HG03060 (cell line): ENCODE results near the gene ESR1.
"Not testable (repeated sequence)": the region's sequence is repeated elsewhere in the genome, so short reads cannot be mapped to it uniquely, and the experiment has no call there.

Experiments
- ATAC-seq: cut with Tn5 transposase; IDR thresholded peaks from one replicate; pipeline ENCODE4 v1.9.1; 2021; ENCODE audit warnings: low read depth, moderate number of reproducible peaks; ENCODE audit not compliant: unreplicated experiment

Gene ESR1

DNA sequence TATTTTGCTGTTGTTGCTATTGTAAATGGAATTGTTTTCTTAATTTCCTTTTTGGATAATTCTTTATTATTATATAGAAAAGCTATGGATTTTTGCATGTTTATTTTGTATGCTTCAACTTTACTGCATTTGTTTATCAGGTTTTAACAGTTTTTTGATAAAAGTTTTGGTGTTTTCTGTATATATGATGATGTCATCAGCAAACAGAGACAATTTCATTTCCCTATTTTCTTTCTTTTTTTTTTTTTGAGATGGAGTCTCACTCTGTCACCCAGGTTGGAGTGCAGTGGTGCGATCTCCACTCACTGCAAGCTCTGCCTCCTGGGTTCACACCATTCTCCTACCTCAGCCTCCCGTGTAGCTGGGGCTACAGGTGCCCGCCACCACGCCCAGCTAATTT, 156.9 kb downstream of the ESR1 start:
- not testable (repeated sequence) for ATAC-seq

DNA sequence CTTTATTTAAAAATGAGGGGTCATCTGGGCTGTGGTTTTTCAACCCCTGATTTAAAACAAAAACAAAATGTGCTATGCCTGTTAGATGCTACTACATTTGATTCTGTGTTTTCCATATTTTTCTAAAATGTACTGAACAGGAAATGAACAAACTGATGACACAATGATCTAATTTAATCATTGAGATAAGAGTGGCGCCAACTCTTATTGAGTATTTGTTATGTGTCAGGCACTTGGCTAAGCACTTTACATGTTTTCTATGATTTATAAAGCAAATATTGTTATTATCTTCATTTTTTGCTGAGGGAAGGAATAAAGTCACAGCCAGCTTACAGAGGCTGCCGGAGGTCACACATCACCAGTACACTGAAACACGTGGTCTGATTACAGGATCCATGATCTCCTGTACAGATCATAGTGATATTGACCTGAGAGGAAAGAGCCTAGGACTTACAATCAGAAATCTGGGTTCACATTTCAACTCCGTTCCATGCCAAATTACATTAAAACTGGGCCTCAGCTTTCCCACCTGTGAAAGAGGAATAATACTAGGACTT, 166.7 kb downstream of the ESR1 start:
- ATAC-seq: no peak

- ATAC-seq: no peak
These were observed 168.3 kb downstream of the ESR1 start for GRCh38 chr6:151975795-151976194.

- ATAC-seq: not testable (repeated sequence)
These were observed 180.7 kb downstream of the ESR1 start for GRCh38 chr6:151988199-151988598.

DNA sequence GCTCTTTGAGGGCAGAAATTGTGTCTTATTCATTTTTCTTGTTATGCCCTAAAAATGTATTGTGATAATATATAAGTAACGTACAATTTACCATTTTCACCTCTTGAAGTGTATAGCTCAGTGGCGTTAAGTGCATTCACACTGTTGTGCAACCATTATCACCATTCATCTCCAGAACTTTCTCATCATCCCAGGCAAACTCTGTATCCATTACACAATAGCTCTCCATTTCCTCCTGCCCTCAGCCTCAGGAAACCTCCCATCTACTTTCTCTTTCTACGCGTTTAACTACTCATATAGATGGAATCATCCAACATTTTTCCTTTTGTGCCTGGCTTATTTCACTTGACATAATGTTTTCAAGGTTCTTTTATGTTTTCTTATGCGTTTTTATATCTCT, 184.6 kb downstream of the ESR1 start:
- no peak for ATAC-seq

- ATAC-seq: no peak
These were observed 185.9 kb downstream of the ESR1 start for GRCh38 chr6:151993364-151993763.

- no peak for ATAC-seq
These were observed 191.3 kb downstream of the ESR1 start for GRCh38 chr6:151998784-151999183.

- no peak for ATAC-seq
These were observed 191.7 kb downstream of the ESR1 start for GRCh38 chr6:151999194-151999593.

GRCh38 chr6:152001408-152001807, 193.9 kb downstream of the ESR1 start:
- ATAC-seq: no peak

DNA sequence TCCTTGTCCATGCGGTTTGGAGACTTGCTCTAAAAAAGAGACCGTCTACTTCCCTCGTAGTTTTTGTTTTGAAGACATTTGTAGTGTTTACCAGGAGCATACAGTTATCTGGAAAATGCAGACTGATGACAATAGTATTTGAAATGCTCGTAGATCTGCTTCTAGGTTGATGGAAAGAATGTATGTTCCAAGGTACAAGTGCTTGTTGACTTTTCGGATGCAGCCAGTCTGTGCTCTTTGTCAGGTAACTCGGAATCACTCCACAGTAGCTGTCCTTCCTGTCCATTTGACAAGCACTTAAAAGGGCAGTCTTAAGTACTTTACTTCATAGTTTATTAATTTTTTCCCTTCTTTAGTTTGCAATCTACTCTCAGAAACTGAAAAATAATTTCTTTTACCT, 194.8 kb downstream of the ESR1 start:
- ATAC-seq: no peak

GRCh38 chr6:152004036-152004566, 196.6 kb downstream of the ESR1 start:
- ATAC-seq: no peak

DNA sequence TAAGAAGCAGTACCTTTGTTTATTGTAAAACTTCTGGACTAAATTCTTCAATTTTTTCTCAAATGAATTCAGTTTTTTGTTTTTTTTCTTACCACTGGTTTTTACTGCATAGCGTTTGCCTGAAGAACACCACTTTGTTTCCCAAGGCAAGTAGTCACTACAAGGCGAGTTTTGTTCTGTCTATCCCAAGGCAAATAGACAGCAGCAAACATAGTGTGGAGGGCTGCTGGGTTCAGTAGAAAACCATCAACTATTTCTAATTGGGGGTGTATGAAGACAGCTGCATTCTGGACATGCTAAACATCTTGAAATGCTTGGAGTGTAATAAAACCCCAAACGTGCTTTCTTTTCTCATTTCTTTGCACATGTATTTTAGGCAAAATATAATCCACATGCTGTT, 197.4 kb downstream of the ESR1 start:
- no peak for ATAC-seq

DNA sequence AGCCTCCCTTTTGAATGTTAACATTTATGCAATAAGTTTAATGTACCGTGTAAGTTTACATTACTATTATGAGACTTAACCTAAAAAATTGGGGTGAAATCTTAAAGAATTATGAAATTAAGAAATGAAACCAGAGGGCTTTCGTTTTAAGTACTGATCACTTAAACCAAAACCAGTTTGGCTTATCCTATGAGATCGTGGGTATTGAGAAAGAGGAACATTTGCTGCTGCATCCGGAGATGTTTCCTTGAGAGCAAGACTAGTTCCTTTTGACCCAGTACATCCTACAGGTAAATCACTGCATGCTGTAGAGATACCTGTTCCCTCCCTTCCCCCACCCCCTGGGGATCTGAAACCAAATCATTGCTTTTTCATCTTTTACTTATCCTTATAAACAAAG, 201.3 kb downstream of the ESR1 start:
- no peak for ATAC-seq

- ATAC-seq: no peak
These were observed 204.7 kb downstream of the ESR1 start for GRCh38 chr6:152012227-152012626.

DNA sequence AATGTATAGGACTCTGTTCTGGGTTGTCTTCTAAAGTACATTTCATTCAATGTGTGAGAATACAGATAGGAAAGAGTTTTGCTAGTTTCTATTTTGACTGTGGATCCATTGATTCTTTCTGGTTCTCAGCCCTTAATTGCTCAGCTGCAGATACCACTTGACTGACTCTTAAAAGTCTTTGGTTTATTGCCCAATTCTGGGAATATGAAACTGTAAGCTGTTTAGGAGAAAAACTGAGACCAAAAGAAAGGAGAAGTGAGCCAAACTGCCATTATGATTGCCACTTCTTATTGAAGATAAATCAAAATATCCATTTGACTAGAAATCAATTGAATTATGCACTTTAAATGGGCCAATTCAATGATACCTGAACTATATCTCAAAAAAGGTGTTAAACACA, 211.4 kb downstream of the ESR1 start:
- ATAC-seq: no peak

DNA sequence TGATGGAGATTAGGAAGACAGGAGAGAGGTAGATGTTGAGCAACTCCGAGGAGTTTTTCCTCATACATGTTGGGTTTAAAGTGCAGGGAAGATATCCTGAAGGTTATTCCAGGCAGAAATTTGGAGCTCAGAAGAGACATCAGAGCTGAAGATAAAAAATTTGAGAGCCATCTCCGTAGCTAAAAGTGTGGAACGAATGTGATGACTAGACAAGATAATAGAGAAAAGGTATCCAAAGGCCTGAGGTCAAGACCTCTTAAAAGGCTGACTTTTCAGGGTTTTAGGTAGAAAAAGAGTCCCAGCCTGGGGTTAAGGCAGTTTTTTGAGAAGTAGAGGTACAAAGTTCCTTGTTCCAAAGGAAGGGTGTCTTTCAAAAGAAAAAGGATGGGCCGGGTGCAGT, 214.8 kb downstream of the ESR1 start:
- no peak for ATAC-seq

DNA sequence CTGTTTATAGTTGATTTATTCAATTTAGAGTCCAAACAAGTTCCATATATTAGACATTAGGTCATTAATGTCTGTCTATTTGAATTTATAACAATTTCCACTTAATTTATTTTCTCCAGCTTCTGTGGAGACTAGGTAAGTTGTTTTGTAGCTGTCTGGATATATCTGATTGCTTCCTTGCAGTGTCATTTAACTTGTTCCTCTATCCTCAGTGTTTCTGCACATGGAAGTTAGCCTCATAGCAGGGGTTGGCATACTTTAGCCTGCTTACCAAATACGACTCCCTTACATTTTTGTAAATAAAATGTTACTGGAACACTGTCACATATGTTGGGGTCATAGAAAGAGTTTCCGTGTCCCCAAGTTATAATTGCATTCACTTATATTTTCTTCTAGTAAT, 216.1 kb downstream of the ESR1 start:
- ATAC-seq: no peak

DNA sequence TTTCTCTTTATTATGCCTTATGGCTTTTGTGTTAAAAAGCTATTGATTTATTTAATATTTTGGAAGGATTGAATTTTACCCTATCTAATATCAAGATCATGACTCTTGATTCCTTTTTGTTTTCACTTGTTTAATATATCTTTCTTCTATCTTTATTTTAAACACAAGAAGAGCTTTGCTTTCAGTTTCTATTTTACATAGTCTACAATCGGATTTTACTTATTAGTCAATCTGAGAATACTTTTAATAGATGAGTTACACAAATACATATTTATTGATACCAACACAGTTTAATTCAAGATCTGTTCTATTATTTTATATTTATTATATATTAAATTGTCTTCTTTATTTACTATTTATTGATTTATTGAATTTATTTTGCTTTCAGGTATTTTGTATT, 218.8 kb downstream of the ESR1 start:
- ATAC-seq: no peak

DNA sequence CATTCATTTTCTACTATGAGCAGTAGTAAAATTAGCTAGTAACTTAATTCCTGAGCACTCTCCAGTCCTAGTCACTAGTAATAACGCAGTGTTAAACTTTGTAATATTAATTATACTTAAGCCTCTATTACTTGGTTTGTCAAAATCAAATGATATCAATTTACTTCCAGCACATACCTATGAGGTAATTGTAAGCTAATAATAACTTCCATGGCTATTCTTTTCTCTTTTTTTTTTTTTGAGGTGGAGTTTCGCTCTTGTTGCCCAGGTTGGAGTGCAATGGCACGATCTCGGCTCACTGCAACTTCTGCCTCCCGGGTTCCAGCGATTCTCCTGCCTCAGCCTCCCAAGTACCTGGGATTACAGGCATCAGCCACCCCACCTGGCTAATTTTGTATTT, 219.3 kb downstream of the ESR1 start:
- not testable (repeated sequence) for ATAC-seq

GRCh38 chr6:152033765-152034164, 226.3 kb downstream of the ESR1 start:
- ATAC-seq: not testable (repeated sequence)

- no peak for ATAC-seq
These were observed 227.1 kb downstream of the ESR1 start for GRCh38 chr6:152034631-152035030.

- no peak for ATAC-seq
These were observed 238.6 kb downstream of the ESR1 start for GRCh38 chr6:152046118-152046517.

DNA sequence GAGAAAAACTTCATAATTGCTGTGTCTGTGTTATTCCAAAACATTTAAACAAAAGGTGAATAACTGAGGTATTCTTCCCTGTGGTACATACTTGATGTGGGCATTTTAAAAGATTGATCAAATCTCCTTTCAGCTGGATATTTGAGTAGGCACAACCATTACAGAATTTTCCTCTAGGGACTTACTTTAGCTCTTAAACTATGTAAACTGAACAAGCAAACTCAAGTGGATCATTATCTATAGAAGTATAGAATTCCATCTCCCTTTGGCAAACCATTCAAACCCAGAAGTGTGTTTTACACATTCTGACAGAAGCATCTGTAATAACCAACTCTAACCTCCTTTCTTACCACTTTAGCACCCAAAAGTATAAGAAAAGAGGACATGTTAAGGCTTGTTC, 241.4 kb downstream of the ESR1 start:
- ATAC-seq: no peak
